ENCODE results near the gene EYA2.
"Not testable (repeated sequence)": the region's sequence is repeated elsewhere in the genome, so short reads cannot be mapped to it uniquely, and the experiment has no call there.

Gene EYA2

GRCh38 chr20:47154089-47154488 lies 259.4 kb downstream of the EYA2 start:
- no peak for DNase-seq

DNA sequence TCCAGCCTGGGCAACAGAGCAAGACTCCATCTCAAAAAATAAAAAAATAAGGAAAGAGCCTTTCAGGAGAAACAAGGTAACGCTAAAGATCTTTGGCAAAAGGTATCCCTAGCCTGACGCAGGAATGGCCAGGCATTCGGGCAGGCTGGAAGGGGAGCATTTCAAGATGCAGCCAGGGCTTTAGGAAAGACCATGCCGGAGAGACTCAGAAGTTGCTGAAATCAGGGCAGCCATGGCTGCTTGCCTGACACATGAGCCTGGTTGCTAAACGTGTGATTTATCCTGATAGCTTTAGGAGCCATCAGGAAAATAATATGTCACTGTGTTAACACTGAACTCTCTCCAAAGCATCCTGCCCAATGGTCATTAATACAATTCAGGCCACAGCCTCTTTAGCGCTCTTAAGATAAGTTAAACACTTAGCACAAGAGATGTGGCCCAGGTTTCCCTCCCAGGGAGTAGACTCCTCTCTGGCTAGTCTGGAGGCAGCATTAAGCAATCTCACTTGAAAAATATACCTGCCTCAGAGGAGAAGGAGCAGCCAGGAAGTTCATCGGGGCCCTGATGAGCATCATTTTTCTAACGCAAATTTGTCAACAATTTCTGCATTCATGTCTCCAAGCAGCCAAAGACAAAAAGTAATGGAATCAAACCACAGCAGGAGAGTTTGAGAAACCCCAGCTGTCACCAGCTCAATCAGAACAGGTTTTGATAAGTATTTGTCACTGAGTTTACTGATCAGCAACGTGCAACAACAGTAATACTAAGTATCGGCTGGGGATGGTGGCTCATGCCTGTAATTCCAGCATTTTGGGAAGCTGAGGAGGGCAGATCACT lies 261.9 kb downstream of the EYA2 start:
- no peak for DNase-seq

- no peak for DNase-seq
These were observed 264.5 kb downstream of the EYA2 start for GRCh38 chr20:47159166-47159565.

DNA sequence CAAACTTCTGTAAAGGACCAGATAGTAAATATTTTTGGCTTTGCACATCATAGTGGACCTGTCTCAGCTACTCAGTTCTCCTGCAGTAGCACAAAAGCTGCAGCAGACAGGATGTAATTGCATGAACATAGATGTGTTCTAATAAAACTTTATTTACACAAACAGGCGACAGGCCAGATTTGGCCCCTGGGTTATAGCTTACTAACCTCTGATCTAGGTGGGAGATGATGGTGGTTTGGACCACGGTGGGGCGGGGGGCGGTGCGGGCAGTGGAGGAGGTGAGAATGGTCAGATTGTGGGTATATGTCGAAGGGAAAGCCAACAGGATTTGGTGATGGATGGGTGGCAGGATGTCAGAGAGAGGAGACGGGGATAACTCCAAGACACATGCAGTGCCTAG lies 265.6 kb downstream of the EYA2 start:
- DNase-seq = no peak

GRCh38 chr20:47160992-47161391 lies 266.3 kb downstream of the EYA2 start:
- DNase-seq = no peak

GRCh38 chr20:47161411-47161810 lies 266.8 kb downstream of the EYA2 start:
- no peak for DNase-seq

DNA sequence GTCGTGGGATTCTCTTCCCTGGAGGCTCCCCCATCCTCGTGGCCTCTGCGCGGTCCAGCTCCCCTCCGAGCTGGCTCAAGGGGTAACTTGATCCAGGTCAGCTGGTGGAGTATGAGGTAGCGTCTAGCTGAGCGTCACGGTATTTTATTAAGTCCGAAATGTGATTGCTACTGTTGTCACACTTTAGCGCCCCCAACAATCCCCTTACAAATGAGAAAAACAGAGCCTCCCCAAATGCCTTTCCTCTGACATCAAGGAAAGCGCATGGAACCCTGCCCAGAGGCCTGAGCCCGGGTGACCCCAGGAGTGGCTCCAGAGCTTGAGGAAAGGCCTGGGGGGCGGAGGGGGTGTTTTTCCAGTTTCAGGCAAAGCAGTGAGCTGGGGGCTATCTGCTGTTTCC lies 269.5 kb downstream of the EYA2 start:
- no peak for DNase-seq

DNA sequence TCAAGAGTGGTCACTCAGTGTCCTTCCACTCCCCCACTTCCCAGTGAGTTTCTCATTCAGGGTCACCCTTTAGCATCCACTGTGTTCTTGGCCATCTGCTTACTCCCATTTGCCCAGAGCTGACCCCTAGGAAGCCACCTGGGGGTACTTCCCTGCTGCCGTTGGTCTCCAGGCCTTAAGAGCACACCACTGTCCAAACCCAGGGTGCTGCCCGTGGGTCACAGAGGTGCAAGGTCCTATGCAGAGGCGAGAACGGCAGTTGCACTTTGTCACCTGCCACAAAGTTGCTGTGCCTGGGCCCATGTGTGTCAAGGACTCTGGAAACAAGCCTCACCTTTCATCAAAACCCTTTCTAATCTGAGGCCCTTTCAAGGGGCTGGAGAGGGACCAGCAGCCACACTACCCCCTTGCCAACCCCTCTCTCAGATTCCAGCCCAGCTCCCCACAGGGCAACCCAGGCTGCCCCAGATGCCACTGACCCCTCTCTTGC lies 270.8 kb downstream of the EYA2 start:
- DNase-seq = no peak

DNA sequence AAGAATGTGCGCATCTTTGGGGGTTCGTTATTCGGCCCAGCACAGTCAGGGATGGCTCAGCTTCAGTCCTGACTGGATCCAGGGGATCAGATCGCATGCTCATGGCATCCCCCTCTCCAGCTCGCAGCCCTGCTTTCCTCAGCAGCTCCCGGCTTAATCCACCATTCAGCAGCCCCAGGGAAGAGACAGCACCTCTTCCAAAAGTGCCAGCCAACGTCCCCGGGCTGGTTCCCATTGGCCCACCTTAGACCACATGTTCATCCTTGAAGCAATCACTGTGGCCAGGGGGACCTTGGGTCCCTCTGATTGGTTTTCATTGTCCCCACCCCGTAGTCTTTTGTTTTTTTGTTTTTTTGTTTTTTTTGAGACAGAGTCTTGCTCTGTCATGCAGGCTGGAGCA lies 273.2 kb downstream of the EYA2 start:
- no peak for DNase-seq

- no peak for DNase-seq
These were observed 277.9 kb downstream of the EYA2 start for GRCh38 chr20:47172579-47172978.

DNA sequence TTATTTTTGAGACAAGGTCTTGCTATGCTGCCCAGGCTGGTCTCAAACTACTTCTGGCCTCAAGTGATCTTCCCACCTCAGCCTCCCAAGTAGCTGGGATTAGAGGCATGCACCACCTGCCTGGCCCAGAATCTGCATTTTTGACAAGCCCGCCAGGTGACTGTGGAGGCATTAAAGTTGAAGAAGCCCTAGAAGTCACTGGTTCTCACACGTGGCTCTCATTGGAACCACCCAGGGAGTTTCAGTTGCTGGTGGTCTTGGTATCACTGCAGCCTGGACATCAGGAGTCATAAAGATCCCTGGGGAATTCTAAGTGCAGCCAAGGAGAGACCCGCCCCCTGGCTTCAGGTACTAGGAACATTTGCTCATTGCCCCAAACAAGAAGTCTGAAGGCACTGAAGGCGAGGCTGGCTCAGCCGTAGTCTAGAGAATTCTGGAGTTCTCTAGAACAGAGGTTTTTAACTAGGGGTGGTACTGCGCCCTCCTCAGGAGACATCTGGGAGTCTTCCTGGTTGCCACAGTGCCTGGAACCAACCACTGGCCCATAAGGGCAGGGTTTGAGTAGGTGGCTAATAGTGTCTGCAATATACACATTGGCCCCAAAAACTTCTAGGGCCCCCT lies 279.1 kb downstream of the EYA2 start:
- no peak for DNase-seq

DNA sequence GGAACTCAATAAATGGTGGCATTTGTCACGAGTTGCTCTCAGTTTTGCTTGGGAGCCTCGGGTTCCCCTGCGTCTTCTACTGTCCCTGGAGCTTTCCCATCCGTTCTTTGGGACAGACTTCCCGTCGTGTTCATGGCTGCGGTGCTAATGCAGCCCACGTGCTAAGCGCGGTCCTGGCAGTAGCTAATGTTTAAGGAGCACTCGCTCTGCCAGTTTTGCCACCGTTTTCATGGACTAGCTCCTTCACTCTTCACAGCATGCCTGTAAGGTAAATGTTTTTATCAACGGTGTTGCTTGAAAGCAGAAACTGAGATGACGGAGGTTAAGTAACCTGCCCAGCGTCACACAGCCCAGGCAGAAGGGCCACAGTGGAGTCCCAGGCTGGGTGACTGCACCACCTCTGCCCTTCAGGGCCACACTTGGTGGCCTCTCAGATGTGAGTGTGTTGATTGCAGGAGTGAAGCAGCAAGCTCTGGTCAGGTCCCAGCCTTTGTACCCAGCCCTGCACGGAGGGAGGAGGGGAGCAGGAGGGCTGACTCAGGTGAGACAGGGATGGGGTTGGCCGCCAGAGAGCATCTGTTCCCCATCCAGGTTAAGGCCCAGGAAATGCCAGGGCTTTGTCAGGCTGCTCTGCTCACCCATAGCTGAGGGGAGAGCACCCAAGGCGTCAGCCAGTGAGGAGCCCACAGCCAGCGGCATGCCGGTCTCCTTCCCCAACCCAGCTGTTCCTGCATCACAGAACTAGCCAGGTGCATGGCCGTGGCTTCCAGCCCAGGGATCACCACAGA lies 280.0 kb downstream of the EYA2 start:
- DNase-seq = no peak

- no peak for DNase-seq
These were observed 280.9 kb downstream of the EYA2 start for GRCh38 chr20:47175493-47175892.

DNA sequence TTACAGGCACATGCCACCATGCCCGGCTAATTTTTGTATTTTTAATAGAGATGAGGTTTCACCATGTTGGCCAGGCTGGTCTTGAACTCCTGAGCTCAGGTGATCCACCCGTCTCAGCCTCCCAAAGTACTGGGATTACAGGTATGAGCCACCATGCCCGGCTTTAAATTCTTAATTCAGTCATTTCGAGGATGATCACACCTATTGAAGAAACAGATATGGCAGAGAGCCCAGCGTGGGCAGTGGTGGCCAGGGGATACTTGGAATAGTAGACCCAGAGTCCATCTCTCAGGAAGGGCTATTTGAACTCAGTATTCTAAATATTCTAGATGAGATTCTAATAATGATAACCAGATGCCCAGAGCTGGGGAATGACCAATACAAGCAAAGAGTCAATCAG lies 281.6 kb downstream of the EYA2 start:
- not testable (repeated sequence) for DNase-seq

DNA sequence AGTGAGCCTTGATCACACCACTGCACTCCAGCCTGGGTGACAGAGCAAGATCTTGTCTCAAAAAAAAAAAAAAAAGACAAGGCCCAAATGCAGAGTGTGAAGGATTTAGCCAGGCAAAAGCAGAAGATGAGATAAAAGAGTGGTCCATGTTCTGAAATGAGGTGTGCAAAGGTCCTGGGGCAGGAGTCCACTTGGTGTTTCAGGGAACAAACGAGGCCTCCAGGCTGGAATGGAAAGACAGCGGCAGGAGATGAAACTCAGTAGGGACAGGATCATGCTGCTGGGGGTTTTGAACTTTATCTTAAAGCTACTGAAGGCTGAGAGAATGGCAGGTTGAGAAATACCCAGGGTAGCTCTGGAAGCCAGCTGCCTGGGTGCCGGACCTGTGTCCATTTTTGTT lies 283.6 kb downstream of the EYA2 start:
- DNase-seq = no peak

- no peak for DNase-seq
These were observed 284.2 kb downstream of the EYA2 start for GRCh38 chr20:47178851-47179250.

DNA sequence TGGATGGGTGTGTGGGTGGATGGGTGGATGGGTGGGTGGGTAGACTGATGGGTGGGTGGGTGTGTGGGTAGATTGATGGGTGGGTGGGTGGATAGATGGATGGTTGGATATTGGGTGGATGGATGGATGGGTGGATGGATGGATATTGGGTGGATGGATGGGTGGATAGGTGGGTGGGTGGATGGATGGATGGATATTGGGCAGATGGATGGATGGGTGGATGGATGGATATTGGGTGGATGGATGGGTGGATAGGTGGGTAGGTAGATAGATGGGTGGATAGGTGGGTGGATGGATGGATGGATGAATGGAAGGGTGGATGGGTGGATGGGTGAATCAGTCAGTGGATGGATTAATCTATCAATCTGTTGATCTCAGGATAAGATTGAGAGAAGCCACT lies 284.6 kb downstream of the EYA2 start:
- DNase-seq = no peak

DNA sequence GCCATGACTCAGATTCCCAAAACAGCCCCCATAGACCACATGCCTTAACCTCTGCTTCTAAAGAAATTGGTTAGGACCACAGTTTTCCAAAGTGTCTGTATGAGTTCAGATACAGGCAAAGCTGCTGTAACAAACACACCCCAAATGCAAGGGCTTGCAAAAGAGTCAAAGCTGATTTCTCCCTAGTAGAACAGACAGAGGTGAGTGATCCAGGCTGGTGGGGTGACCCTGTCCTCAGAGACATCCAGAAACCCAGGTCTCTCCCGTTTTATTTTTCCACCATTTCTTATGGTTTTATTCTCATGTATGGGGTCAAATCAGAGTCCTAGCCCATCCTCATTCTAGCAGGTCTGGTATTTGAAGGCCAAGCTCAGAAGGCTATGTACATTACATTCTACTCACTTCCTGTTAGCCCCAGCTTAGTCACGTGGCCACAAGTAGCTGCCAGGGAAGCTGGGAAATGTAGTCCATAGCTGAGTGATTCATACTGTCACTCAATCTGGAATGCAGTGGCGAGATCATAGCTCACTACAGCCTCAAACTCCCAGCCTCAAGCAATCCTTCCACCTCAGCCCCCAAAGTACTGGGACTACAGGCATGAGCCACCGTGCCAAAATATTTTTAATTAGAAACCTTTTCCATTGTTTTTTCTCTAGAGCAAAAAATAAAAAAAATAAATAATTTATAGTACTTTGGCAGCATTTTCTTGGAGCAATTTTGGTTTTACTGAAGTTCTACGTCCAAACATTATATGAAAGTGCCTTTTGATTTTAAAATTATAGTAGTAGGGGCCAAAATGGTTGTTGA lies 286.6 kb downstream of the EYA2 start:
- DNase-seq = peak; percentile 67

GRCh38 chr20:47183367-47183766 lies 288.7 kb downstream of the EYA2 start:
- DNase-seq = no peak

GRCh38 chr20:47187450-47188195 lies 293.0 kb downstream of the EYA2 start:
- no peak for DNase-seq

DNA sequence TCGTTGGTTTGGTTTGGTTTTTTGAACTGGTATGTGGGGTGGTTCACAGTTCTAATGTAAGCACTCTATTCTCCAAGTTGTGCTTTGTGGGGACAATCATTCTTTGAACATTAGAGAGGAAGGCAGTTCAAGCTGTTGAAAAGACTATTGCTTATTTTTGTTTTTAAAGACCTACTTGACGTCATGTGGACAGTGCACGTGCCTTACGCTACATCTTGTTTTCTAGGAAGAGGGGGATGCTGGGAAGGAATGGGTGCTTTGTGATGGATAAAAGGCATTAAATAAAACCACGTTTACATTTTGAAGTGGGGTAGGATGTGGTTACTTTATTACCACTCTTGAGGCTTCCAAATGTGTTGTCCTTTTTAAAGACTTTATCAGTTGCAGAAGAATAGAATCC lies 293.9 kb downstream of the EYA2 start:
- DNase-seq = no peak

DNA sequence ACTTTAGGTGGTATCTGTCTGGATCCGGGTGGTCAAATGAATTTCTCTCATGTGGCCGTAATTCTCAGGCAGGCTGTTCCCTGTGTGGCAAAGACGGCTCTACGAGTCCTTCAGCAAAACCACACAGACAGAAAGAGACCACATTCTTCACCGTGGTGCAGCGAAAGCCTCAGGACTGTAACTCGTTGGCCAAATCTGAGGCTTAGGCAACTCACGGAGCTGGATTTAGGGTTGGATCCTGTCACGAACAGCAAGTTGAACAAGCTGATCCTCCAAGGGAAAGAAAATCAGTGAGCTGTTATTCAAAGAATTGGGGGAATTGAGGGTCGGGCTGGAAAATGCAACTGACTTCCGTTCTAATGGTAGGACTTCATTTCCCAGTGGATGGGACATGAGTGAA lies 294.4 kb downstream of the EYA2 start:
- DNase-seq = no peak
